NCI-H1092 treated with DMSO at 0.1 percent for 48 hours (cell line): Measurements from ENCODE around the gene CLDND2.

Experiments used
- DNase-seq: peaks from one replicate; lab custom pipeline; 2025; lab: John Stamatoyannopoulos, UW

CLDND2 gene

DNA sequence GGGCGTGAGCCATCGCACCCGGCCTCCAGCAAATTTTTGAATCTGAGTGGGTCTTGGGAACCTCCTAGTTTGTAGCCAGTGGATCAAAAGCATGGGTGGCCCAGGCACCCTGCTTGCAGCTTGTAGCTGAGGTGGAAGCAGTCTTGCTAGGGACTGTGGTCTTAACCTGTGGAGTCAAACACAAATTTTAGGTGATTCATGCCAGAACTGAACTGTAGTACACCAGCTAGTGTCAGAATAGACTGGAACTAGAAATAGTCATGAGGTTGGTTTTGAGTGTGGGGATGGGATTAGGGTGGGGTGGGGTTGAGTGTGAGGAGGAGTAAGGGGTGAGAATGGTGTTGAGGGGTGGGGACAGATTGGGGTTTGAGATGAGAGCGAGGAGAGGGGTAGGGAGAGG is 13.2 kb upstream of the CLDND2 start:
- no peak for DNase-seq

DNA sequence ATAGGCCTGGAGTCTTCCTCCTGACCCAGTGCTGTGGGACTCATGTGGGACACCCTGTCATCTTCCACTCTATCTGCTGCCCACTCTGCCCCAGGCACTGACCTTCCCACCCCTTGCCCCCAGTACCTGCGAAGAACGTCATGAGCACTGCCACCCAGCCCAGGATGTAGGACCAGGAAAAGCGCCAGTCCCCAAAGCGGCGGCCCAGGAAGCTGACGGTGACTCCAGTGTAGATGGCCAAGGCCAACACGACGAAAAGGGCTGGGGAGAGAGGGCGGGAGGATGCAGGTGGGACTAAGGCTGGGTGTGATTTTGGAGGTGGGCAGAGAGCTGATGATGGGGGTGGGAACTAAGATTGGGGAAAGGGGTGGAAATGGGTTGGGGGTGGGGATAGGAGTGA is 11.6 kb upstream of the CLDND2 start:
- no peak for DNase-seq

DNA sequence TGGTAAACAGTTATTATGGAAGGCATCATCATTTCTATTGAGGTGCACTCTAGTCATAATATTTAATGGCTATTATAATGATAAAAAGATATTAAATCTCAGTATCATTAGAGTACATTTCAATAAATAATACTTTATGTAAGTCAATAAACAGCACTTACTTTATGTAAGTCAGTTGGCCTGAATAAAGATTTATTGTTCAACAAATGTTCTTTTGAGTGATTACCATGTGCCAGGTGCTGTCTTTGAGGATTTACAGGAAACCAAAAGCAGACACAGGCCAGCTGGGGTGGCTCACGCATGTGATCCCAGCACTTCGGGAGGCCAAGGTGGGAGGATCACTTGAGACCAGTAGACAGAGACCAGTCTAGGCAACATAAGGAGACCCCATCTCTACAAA is 8.6 kb upstream of the CLDND2 start:
- DNase-seq, result no peak

DNA sequence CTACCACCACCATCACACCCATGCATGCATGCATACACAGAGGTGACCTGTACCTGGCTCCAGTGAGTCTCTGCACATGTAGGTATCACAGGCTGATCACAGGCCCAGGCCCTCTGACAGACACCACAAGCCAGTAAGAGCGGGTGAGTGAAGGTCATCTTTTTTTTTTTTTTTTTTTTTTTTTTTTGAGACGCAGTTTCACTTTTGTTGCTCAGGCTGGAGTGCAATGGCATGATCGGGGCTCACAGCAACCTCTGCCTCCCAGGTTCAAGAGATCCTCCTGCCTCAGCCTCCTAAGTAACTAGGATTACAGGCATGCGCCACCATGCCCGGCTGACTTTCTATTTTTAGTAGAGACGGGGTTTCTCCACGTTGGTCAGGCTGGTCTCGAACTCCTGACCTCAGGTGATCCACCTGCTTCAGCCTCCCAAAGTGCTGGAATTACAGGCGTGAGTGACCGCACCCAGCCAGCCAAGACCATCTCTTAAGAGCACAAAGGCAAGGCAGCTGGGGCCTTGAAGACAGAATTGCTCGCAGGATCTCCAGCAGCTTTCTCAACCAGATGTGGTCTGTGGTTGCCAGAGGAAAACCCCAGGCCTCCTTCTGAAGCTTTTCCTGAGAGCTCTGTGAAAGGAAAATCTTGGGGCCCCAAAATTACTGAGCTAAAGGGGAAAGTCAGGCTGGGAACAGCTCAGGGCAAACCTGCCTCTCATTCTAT is 6.9 kb upstream of the CLDND2 start:
- no peak for DNase-seq

DNA sequence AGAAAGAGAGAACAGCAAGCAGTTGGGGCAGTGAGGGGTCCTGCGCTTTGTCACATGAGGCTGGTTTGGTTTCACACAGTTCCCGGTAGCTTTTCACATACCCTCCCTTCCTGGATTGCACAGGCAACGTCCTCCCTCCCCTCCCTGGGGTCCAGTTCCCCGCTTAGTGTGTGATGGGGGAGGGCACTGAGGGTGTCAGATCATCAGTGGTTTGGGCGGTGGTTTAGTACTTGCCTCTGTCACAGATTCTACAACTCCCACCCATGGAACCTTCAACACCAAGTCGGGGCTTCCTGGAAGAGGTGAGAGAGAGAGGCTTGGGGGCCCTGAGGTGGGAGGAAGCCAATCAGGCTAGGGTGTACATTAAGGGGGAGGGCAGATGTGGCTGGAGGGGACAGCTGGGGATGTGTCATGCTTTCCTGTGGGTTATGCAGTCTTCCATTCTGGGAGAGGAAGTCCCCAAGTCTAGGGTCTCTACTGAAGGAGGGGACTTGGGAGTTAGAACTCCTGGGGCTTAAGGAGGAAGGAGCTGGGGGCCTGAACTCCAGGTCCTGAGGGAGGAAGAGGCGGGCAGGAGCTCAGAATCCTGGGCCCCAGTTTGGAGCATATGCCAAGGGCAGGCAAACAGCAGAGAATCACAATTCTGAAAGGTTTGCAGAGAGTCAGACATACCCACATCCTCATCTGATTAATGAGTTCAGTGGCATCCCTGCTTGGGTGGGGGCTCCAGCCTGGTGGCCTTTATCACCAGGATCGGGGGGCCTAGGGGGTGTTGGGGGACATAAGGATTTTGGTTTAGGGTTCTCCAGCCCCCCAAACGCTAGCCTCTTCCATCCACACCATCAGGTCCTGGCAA is 4.1 kb upstream of the CLDND2 start, which contains the start of gene NKG7:
Gene NKG7 (minus strand): TSS at position 6 of the 856 bp plus-strand sequence. CDS start 119 bp downstream, outside the sequence.
- DNase-seq, result no peak

DNA sequence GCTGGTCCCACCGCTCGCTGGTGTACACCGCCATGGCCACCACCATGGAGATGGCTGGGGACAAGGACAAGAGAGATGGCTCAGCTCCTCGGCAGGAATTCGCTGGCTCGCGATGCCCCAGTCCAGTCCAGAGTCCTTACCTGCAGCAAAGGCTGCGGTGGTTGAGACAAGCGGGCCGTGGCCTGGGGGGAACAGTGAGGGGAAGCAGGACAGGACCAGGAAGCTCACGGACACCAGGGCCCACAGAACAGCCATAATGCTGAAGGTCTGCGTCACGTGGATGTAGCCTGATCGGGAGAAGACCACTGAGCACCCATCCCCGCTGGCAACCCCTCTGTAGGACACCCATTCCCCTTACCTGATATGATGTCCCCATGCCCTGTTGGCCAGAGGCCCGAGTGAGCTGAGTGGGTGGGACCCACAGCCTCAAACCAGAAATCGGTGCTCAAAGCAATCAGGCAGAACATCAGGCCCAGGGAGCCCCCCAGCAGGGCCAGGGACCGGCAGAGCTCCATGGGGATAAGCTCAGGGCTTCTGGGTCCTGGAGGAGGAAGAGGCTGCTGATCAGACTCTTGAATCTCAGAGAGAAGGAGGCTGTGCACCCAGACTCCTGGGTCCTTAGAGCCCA is 3.3 kb upstream of the CLDND2 start:
- no peak for DNase-seq

DNA sequence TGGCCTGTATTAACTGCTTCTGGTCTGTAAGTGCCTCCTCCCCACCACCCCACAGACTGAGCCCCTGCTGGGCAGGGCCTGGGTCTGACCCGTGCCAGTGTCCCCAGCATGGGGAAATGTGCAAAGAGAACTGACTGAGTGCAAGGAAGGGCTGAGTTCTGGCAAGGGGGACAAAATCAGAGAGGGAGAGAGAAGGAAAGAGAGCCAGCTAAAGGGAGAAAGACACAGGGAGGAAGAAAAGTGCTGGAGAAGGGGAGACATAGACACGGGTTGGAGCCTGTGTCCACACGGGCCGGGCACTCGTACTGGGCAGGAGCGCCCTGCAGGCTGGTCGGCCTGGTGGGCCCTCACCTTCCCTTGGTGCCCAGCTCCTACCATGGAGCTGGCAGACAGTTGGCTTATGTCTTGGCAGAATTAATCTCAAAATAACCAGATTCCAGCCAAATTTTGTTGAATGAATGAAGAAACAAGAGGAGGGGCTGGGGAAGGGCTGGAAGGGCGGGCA is 2.4 kb upstream of the CLDND2 start:
- DNase-seq, result no peak

DNA sequence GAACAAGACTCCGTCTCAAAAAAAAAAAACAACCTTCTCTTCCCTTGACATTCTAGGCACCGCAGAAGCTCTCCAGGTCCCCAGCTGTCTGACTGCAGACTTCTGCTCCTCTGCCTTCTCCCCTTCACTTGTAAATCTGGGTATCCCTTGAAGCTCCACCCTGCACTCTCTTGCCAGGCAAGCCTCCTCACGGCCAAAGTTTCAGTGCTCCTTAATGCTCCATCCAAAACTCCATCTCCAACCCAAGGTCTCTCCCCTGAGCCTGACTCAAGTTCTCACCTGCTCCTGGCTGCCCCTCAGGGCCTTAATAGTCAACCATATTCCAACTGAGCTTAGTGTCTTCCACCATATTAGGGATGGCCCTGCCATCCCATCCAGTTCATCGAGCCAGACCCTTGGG is 1.4 kb upstream of the CLDND2 start:
- no peak for DNase-seq

DNA sequence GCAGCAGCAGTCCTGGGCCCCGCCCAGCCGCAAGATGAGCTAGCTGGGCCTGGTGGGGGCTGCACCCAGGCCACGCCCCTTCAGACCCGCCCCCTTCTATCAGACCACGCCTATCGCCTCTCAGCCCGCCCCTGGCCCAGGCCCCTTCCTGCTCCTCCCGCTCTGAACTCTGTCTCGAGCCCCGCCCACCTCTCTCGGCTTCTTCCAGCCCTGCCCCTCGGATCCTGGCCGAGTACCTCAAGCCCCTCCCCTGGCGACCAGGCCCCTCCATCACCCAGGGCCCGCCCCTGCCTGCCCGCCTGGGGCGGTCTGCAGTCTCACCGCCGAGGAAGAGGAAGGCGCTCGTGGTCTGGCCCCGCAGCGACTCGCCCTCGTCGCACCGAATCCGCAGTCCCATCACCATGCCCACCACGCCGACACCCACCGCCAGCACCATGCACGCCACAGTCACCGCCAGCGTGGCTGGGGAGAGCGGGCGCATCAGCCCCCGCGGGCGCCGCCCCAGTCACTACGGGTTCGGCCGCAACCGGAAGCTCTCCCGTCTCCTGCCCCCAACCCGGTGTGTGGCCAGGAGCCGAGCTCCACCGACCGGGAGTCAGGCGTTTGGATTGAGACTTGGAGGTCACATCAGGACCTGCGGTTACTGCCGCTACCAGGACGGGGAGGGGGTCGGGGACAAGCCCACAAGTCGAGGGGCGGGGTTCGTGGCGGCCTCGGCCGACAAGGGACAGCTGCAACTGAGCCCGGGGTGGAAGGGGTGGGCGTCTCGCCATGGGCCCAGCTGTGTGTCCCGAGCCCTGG is 1.0 kb downstream of the CLDND2 start:
- DNase-seq, result peak; percentile 92

DNA sequence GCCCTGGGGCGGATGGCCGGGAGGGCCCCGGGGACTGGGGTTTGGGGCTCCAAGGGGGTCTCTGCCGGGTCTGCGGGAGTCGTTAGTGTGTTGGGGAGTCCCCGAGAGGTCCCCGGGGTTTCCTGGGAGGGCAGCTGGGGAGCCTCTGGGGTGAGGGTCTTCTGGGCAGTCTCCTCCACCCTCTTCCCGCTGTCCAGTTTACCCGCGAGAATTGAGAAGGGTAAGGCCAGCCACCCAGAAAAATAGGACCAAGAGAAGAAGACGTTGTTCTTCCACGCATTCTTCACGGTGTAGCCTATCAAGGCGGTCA is 1.6 kb downstream of the CLDND2 start:
- no peak for DNase-seq

DNA sequence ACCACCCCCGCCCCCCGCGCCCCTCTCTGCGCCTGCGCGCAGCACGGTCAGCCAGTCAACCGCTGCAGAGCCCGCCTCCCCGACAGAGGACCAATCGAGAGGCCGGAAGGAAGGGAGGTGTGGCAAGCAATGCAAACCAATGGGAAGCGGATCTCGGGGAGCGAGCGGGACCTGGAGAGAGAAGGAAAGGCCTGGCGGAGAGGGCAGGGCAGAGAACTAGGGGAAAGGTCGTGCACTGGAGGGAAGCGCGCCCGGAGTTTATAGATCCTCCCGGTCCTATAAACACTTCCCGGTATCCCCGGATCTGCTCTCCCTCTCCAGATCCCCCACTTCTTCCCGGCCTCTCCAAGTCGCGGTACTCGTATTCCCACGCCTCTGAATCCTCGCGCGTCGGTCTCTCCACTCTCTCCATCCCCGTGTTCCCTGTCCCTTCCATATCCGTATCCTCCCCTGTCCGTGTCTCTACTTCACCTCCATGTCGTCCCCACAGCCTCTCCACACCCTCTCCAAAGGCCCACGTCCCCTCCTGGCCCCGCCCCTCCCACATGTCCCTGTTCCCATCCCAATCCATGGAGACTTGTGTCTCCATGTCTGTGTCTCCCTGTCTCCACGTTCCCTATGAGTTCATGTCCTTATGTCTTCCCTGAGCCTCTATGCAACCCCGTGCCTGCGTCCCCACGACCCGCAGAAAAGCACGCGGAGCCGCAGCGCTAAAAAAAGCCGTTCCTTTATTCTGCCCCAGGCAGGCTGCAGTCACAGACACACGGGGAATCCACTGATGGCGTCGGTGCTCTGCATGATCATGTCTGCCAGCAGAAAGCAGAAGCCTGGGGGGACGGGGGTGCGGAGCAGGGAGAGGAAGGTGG is 2.2 kb downstream of the CLDND2 start:
- peak; percentile 94 for DNase-seq

DNA sequence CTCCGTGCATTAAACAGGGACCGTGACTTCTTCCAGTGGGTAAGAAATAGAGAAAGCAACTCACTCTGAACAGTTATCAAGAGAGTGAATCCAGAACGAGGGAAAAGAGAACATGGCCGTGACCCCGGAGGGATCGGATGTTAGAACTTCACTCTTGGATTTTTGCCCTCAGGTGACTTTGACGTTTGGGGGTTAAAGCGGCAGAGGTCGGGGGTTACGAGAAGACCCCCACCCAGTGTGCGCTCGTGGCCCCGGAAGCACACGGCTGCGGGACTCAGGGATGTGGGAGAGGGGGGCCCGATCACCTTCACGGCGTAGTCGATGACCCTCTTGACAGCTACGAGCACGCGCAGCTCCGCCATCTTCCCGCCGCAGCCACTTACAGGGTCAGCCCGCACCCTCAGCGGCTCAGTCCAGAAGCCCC is 2.8 kb downstream of the CLDND2 start, which contains the start of gene ETFB:
Gene ETFB (minus strand): TSS at position 424 of the 424 bp plus-strand sequence. CDS start 62 bp downstream, at position 362.
- DNase-seq, result no peak

DNA sequence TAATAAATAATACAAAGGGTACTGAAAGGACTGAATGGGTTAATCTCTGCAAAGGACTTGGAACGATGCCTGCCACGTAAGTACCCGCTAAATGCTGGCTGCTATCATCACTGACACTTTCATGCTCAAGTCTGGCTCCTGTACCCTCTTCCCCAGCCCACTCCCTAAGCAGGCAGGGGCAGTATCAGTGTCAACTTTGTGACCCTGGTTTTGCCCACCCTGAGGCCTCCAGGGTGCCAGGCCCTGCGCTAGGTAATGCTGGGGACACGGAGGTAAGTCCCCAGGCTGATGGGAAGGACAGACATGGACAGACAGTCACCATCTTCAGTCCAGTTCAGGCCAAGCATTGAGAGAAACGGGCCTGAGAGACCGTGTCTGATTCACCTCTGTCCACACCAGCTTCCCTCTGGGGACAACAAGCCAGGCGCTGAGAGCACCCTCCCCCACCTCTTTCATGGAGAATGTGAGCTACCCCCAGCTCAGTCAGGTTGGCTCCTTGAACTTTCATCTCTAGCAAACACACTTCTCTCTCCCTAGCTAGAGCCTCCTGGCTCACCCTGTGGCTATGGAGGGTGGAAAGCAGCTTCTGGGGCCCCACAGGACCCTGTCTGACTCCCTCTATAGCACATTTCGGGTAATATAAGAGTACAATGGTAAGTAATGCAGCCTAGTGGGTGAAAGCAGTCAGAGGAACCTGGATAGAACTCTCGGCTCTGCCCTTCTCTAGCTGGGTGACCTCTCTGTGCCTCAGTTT is 3.4 kb downstream of the CLDND2 start:
- peak; percentile 24 for DNase-seq

DNA sequence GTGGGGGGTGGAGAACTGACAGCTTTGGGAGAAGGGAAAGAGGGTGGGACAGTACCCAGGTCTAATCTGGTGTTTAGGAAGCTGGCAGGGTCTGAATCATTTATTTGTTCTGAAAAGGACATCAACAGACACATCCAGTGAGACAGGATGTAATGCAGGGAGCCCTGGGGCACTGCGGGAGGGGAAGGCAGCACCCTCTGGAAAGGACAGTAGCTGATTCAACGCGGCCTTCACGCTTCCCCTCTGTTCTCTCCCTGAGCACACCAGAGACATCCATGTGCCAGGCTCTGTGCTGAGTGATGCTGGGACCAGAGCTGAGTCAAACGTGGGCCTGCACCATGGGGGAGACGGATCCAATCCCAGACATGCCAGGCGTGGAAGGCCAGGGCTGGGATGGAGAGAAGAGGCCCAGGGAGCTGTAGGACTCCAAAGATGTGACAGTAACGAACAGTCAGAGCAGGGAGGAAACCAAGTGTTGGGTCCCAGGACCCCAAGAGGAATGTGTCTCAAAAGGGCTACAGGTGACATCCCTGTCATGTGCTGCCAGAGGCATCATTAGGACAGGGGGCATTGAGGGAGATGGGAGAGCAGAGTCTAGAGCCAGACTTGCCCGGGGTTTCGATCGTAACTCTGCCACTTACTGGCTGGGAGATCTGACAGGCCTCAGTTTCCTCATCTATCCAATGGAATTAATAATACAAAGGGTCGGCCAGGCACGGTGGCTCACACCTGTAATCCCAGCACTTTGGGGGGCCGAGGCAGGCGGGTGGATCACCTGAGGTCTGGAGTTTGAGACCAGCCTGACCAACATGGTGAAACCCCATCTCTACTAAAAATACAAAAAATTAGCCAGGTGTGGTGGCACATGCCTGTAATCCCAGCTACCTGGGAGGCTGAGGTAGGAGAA is 4.3 kb downstream of the CLDND2 start:
- DNase-seq, result no peak

DNA sequence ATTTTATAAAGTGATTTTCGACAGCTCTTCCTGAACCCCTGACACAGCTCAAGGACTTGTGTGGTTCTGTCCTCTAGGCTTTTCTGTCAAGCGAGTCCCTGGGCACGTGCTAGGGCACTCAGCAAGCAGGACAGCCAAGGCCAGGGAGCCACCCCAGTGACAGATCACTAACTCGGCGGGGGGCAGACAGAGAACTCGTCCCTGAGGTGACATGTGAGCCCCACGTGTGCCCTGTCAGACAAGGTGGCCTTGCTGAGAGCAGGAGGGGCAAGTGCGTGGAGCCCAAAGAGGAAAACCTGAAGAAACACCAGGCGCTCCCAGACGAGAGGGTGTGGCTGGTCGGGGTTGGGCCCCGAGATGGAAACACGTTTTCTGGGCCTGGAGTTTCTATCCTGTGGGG is 7.6 kb downstream of the CLDND2 start:
- no peak for DNase-seq

DNA sequence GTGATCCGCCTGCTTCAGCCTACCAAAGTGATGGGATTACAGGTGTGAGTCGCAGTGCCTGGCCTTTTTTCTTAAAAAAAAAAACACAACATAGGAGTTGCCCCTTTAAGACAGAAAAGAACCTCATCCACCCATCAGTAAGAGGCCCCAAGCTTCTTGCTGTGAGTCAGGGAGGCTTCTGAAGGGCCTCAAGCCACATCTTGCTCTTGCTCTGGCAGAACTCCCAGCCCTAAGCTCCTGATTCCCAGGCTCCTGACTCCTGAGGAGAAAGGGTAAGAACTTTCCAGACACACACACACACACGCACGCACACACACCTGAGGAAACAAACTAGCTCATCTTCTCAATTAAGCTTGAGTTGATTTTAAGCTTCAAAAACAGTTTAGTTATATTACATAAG is 9.5 kb downstream of the CLDND2 start:
- no peak for DNase-seq

DNA sequence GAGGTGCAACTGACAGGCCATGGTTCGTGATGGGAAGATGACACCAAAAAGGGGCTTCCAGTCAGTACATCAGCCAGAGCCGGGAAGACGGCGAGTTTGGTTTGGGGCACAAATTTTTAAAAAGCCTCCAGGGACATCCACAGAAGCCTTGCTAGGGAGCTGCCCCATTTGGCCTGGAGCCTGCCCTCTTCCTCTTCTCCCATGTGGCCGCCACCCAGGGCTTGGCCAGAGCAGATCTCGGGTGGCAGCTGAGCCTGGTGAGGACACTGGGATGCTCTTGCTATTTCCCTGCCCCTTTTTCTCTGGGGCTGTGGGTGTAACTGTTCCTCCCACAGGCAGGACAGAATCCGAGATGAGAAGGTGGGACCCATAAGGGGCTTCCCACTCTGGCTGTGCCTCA is 10.9 kb downstream of the CLDND2 start:
- DNase-seq, result no peak

DNA sequence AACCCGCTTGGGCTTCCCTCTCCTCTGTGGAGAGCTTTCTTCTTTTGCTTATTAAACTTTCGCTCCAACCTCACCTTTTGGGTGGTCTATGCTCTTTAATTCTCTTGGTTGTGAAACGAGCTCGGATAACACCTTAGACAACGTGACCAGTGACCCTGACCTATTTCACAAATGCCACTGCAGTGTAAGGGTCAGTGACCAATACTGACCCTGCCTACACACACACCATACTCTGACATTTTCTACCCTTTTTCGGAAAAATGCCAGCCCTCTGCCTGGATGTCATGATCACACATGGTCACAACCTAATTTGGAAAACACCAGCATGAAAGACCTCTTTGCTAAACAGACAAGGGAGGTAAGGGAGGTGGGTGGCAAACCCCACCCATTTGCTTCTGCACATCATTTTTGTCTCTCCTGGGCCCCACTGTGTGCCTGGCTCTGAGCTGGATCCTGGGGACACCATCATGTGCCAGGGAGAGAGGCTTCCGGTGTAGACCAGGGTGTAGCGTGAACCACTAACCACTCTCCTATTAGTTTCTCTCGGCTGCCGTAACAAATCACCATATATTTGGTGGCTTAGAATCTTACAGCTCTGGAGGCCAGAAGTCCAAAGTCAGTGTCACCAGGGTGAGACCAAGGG is 12.5 kb downstream of the CLDND2 start:
- DNase-seq, result no peak

DNA sequence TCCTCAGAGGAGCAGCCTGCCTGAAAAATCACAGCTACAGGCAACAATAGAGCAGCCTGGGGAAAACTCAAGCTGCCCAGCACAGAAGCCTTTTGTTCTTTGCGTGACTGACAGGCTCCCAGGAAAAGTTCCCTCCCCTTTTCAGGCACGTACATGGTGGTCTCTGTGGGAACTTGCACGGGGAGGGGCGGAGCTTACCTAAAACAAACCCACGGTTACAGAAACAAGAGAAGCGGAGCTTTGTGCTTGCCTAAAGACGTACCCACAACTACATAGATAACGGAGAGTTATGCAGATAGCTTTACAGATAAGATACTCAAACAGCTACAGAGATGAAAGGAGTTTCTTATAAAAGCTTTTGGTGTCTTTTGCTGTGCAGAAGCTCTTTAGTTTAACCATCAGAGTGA is 14.1 kb downstream of the CLDND2 start:
- no peak for DNase-seq
